Trophoblast cell (in vitro differentiated cells and primary cell): Measurements from ENCODE around the gene TBCK.

Experiments
- DNase-seq, 2 donors: peaks; one replicate each; pipeline ENCODE4 v3.0.0-alpha.2; 2016
- H2AFZ ChIP-seq: 2 replicates; pipeline ENCODE4 v1.6.1; 2013; ENCODE audit warnings: low read length, moderate library complexity, mild to moderate bottlenecking; ENCODE audit not compliant: insufficient read depth, poor library complexity
- H2AK5ac ChIP-seq: 2 replicates; pipeline ENCODE4 v1.6.1; 2013; ENCODE audit warnings: mild to moderate bottlenecking, low read length
- H2BK120ac ChIP-seq: 2 replicates; pipeline ENCODE4 v1.6.1; 2013; ENCODE audit warnings: low read length, mild to moderate bottlenecking, moderate library complexity; ENCODE audit not compliant: insufficient read depth, poor library complexity
- H2BK12ac ChIP-seq: 2 replicates; pipeline ENCODE4 v1.6.1; 2013; ENCODE audit warnings: mild to moderate bottlenecking, low read length, moderate library complexity
- H2BK5ac ChIP-seq: 2 replicates; pipeline ENCODE4 v1.6.1; 2013; ENCODE audit warnings: low read length, low read depth, moderate library complexity, mild to moderate bottlenecking; ENCODE audit not compliant: poor library complexity
- H3K14ac ChIP-seq: 2 replicates; pipeline ENCODE4 v1.6.1; 2013; ENCODE audit warnings: mild to moderate bottlenecking, low read length
- H3K18ac ChIP-seq: 2 replicates; pipeline ENCODE4 v1.6.1; 2013; ENCODE audit warnings: mild to moderate bottlenecking, low read length
- H3K23ac ChIP-seq: 2 replicates; pipeline ENCODE4 v1.6.1; 2013; ENCODE audit warnings: low read length
- H3K27ac ChIP-seq: 2 replicates; pipeline ENCODE4 v1.5.1; 2013; ENCODE audit warnings: low read depth, mild to moderate bottlenecking, inconsistent platforms, low read length, moderate library complexity
- H3K27me3 ChIP-seq: 2 replicates; pipeline ENCODE4 v1.6.1; 2013; ENCODE audit warnings: inconsistent platforms, mild to moderate bottlenecking, low read length, moderate library complexity; ENCODE audit not compliant: insufficient read depth
- H3K36me3 ChIP-seq, 2 experiments: 1 replicate in 1 of 2; 2 replicates in 1 of 2; pipeline ENCODE4 v1.6.1; 2013; ENCODE audit warnings: low read length in 2 of 2, mild to moderate bottlenecking in 2 of 2, moderate library complexity in 1 of 2; ENCODE audit not compliant: insufficient read depth in 2 of 2, control insufficient read depth in 1 of 2
- H3K4ac ChIP-seq: 2 replicates; pipeline ENCODE4 v1.6.1; 2013; ENCODE audit warnings: low read depth, mild to moderate bottlenecking, low read length, moderate library complexity
- H3K4me1 ChIP-seq, 2 experiments: 1 replicate in 1 of 2; 2 replicates in 1 of 2; pipeline ENCODE4 v1.6.1; 2013; ENCODE audit warnings: low read length in 2 of 2, mild to moderate bottlenecking in 2 of 2, moderate library complexity in 1 of 2; ENCODE audit not compliant: insufficient read depth in 2 of 2, control insufficient read depth in 1 of 2
- H3K4me2 ChIP-seq: 2 replicates; pipeline ENCODE4 v1.6.1; 2013; ENCODE audit warnings: inconsistent platforms, mild to moderate bottlenecking, low read length, moderate library complexity
- H3K4me3 ChIP-seq: 2 replicates; pipeline ENCODE4 v1.5.1; 2013; ENCODE audit warnings: mild to moderate bottlenecking, low read depth, low read length, inconsistent platforms
- H3K79me1 ChIP-seq: one replicate; pipeline ENCODE4 v1.6.1; 2013; ENCODE audit warnings: low read length
- H3K79me2 ChIP-seq: 2 replicates; pipeline ENCODE4 v1.6.1; 2013; ENCODE audit warnings: low read length, mild to moderate bottlenecking; ENCODE audit not compliant: control insufficient read depth, insufficient read depth, poor library complexity
- H3K9ac ChIP-seq: 2 replicates; pipeline ENCODE4 v1.6.1; 2013; ENCODE audit warnings: mild to moderate bottlenecking, low read length
- H3K9me3 ChIP-seq: 2 replicates; pipeline ENCODE4 v1.6.1; 2013; ENCODE audit warnings: low read depth, mild to moderate bottlenecking, control low read depth, inconsistent platforms, low read length; ENCODE audit not compliant: insufficient read depth
- H4K12ac ChIP-seq: 2 replicates; pipeline ENCODE4 v1.6.1; 2013; ENCODE audit warnings: low read depth, mild to moderate bottlenecking, low read length, moderate library complexity
- H4K8ac ChIP-seq: 2 replicates; pipeline ENCODE4 v1.6.1; 2013; ENCODE audit warnings: low read depth, mild to moderate bottlenecking, low read length, moderate library complexity
- H4K91ac ChIP-seq: one replicate; pipeline ENCODE4 v1.6.1; 2013; ENCODE audit warnings: low read depth, mild to moderate bottlenecking, low read length, moderate library complexity
- WGBS: extraction: QIAGEN DNeasy Blood & Tissue Kit; methylation state at CpG from one replicate; pipeline ENCODE4 v1.1.7; 2013; ENCODE audit warnings: missing lambda C conversion rate; ENCODE audit not compliant: insufficient read length, insufficient coverage; ENCODE audit errors: extremely low coverage; 5-methylcytosine and 5-hydroxymethylcytosine counted together

The TBCK gene

GRCh38 chr4:106017975-106018374 lies 298.0 kb downstream of the TBCK start:
- Histone ChIP-seq H3K36me3 (no peaks in the 10 kb centered on the region), H3K79me1 (no peaks in the 10 kb centered on the region), H2BK5ac (no peak overlapping the region), H3K23ac (no peak overlapping the region), H3K4me1 (no peaks in the 10 kb centered on the region), H2AK5ac (no peak overlapping the region), H3K9me3 (no peaks in the 10 kb centered on the region), H2BK120ac (no peak overlapping the region), H3K79me2 (no peaks in the 10 kb centered on the region), H3K4me3 (no peak overlapping the region), H3K4ac (no peak overlapping the region), H3K14ac (no peak overlapping the region), H2BK12ac (no peak overlapping the region), H2AFZ (no peak overlapping the region), H3K27me3 (no peaks in the 10 kb centered on the region), H4K91ac (no peak overlapping the region), H3K4me2 (no peak overlapping the region), H3K9ac (no peak overlapping the region), H4K12ac (no peak overlapping the region), H3K18ac (no peak overlapping the region), H4K8ac (no peak overlapping the region), H3K27ac (no peak overlapping the region)
- WGBS: no CpG with 5 or more reads among the region's 5 CpGs
- no peak for DNase-seq

- H2BK120ac ChIP-seq: no peak overlapping the region
- H3K18ac ChIP-seq: no peak overlapping the region
- no peak overlapping the region for H2BK5ac ChIP-seq
- no peak overlapping the region for H2AK5ac ChIP-seq
- no peaks in the 10 kb centered on the region for H3K36me3 ChIP-seq
- no peaks in the 10 kb centered on the region for H3K27me3 ChIP-seq
- H3K4me3 ChIP-seq: no peak overlapping the region
- H3K79me1 ChIP-seq: no peaks in the 10 kb centered on the region
- no peak overlapping the region for H3K23ac ChIP-seq
- H4K8ac ChIP-seq: no peak overlapping the region
- no peak overlapping the region for H4K91ac ChIP-seq
- no peak for DNase-seq
- no peak overlapping the region for H3K4ac ChIP-seq
- no peak overlapping the region for H4K12ac ChIP-seq
- no peak overlapping the region for H3K27ac ChIP-seq
- no peak overlapping the region for H2BK12ac ChIP-seq
- no peaks in the 10 kb centered on the region for H3K4me1 ChIP-seq
- no peak overlapping the region for H2AFZ ChIP-seq
- H3K9me3 ChIP-seq: no peaks in the 10 kb centered on the region
- no peak overlapping the region for H3K9ac ChIP-seq
- no peaks in the 10 kb centered on the region for H3K79me2 ChIP-seq
- WGBS: no CpG with 5 or more reads among the region's 1 CpG
- H3K14ac ChIP-seq: no peak overlapping the region
- no peak overlapping the region for H3K4me2 ChIP-seq
Measured at GRCh38 chr4:106011387-106011786, 304.6 kb downstream of the TBCK start.

- no peak overlapping the region for H2BK120ac ChIP-seq
- H4K91ac ChIP-seq: no peak overlapping the region
- no peak overlapping the region for H3K18ac ChIP-seq
- no peak overlapping the region for H3K4me3 ChIP-seq
- no peak overlapping the region for H2AFZ ChIP-seq
- H3K4me2 ChIP-seq: no peak overlapping the region
- H3K27ac ChIP-seq: no peak overlapping the region
- H3K9me3 ChIP-seq: no peaks in the 10 kb centered on the region
- no peak overlapping the region for H3K4ac ChIP-seq
- H3K4me1 ChIP-seq: no peaks in the 10 kb centered on the region
- H3K14ac ChIP-seq: no peak overlapping the region
- H3K79me2 ChIP-seq: no peaks in the 10 kb centered on the region
- no peaks in the 10 kb centered on the region for H3K79me1 ChIP-seq
- H2BK5ac ChIP-seq: no peak overlapping the region
- no peak overlapping the region for H3K9ac ChIP-seq
- no peaks in the 10 kb centered on the region for H3K36me3 ChIP-seq
- no peak overlapping the region for H2BK12ac ChIP-seq
- H3K23ac ChIP-seq: no peak overlapping the region
- no peak overlapping the region for H4K8ac ChIP-seq
- H3K27me3 ChIP-seq: no peaks in the 10 kb centered on the region
- DNase-seq: no peak
- no peak overlapping the region for H4K12ac ChIP-seq
- no peak overlapping the region for H2AK5ac ChIP-seq
- WGBS: no CpG with 5 or more reads among the region's 2 CpGs
Measured at GRCh38 chr4:106010761-106011160, 305.2 kb downstream of the TBCK start.

GRCh38 chr4:106002994-106003393 lies 313.0 kb downstream of the TBCK start:
- Histone ChIP-seq H3K36me3 (no peaks in the 10 kb centered on the region), H2BK5ac (no peak overlapping the region), H3K27me3 (no peaks in the 10 kb centered on the region), H3K9me3 (no peaks in the 10 kb centered on the region), H4K12ac (no peak overlapping the region), H3K4ac (no peak overlapping the region), H3K23ac (no peak overlapping the region), H2BK120ac (no peak overlapping the region), H3K9ac (no peak overlapping the region), H2AK5ac (no peak overlapping the region), H3K18ac (no peak overlapping the region), H2AFZ (no peak overlapping the region), H3K27ac (no peak overlapping the region), H3K79me2 (no peaks in the 10 kb centered on the region), H4K91ac (no peak overlapping the region), H3K4me2 (no peak overlapping the region), H3K79me1 (no peaks in the 10 kb centered on the region), H3K4me3 (no peak overlapping the region), H4K8ac (no peak overlapping the region), H3K4me1 (peaks cover 0 to 2% of the 10 kb centered on the region in 2 experiments), H3K14ac (no peak overlapping the region), H2BK12ac (no peak overlapping the region)
- WGBS: no CpG with 5 or more reads among the region's 2 CpGs
- peak in 1 of 2 donors; percentile 31 for DNase-seq
